K562 (cell line): ENCODE results near the gene AFF2. TPM values are rescaled to one million over a fixed set of nuclear protein-coding genes. Genes with fewer than 3 reads are reported as not detected.

Experiments used
- CREM ChIP-seq: IDR thresholded peaks from 2 replicates; pipeline ENCODE4 v1.6.1; 2014; ENCODE audit warnings: antibody characterized with exemption, low read depth
- JUN ChIP-seq, 2 experiments: sonication (generic) in 1 of 2; formaldehyde crosslinking in 1 of 2; IDR thresholded peaks; 2 replicates each; pipeline versions ENCODE4 v1.6.1 to v1.8.0; 2012 to 2022; ENCODE audit warnings: borderline replicate concordance in 2 of 2, mild to moderate bottlenecking in 2 of 2, improper control_type of control experiment in 1 of 2, low read depth in 1 of 2, low read length in 1 of 2, missing genetic modification reagents in 1 of 2
- MAFK ChIP-seq: IDR thresholded peaks from 2 replicates; pipeline ENCODE4 v1.6.1; 2011; ENCODE audit warnings: low read length, improper control_type of control experiment
- MCM2 ChIP-seq: fragments of 450-650 bp; IDR thresholded peaks from 2 replicates; pipeline ENCODE4 v1.6.1; 2017; ENCODE audit warnings: low read depth, mild to moderate bottlenecking
- NFE2L1 ChIP-seq: fragments of 450-650 bp; IDR thresholded peaks from 2 replicates; pipeline ENCODE4 v1.6.1; 2016; ENCODE audit warnings: missing genetic modification characterization, low read depth, mild to moderate bottlenecking, missing compliant biosample characterization, moderate library complexity, borderline replicate concordance
- SMARCE1 ChIP-seq: fragments of 450-650 bp; IDR thresholded peaks from 2 replicates; pipeline ENCODE4 v1.7.1; 2016; ENCODE audit warnings: mild to moderate bottlenecking
- THRAP3 ChIP-seq: fragments of 450-650 bp; IDR thresholded peaks from 2 replicates; pipeline ENCODE4 v1.6.1; 2016; ENCODE audit warnings: mild to moderate bottlenecking, inconsistent platforms, borderline replicate concordance
- ZEB2 ChIP-seq: fragments of 450-650 bp; IDR thresholded peaks from 2 replicates; pipeline ENCODE4 v1.6.1; 2016
- ZNF384 ChIP-seq: IDR thresholded peaks from 2 replicates; pipeline ENCODE4 v1.6.1; 2012; ENCODE audit warnings: low read depth, low read length, improper control_type of control experiment
- ZNF668 ChIP-seq: fragments of 250-450 bp; sonication (Bioruptor Pico); IDR thresholded peaks from 2 replicates; pipeline ENCODE4 v1.8.0; 2022; ENCODE audit warnings: mild to moderate bottlenecking, inconsistent platforms
- ZNF778 ChIP-seq: fragments of 450-650 bp; formaldehyde crosslinking; IDR thresholded peaks from 2 replicates; pipeline ENCODE4 v1.4.0; 2020; ENCODE audit warnings: mild to moderate bottlenecking, moderate library complexity
- polyA plus RNA-seq, 8 experiments: library from polyadenylated mRNA; depleted of rRNA in 4 of 8; stranded (reverse) in 5 of 8; unstranded in 3 of 8; fragments of >200 nt; fragmentation: Nextera tagmentation in 2 of 8; fragmentation: Illumina TruSeq in 1 of 8; extraction: Ambion mirVana in 2 of 8; extraction: Trizol in 1 of 8; gene quantifications; 2 replicates each; pipeline versions ENCODE4 v1.2.1 to v1.2.3, GENCODE V29; 2011 to 2014; ENCODE audit warnings: inconsistent platforms in 1 of 8, missing spikeins in 1 of 8
- total RNA-seq, 7 experiments: library from RNA; depleted of rRNA in 6 of 7; stranded (reverse); fragments of >200 nt in 6 of 7; fragmentation: Illumina TruSeq in 2 of 7; extraction: Trizol in 2 of 7; gene quantifications; 2 replicates each; pipeline versions ENCODE4 v1.2.1 to v1.2.3, GENCODE V29; 2011 to 2021; ENCODE audit warnings: low replicate concordance in 1 of 7
- TF ChIP-seq, protein P1 (sequence below): IDR thresholded peaks from 3 replicates; pipeline ENCODE4 v1.6.1; 2011; ENCODE audit warnings: borderline replicate concordance, mild to moderate bottlenecking, moderate library complexity; ENCODE audit not compliant: insufficient read length; ENCODE audit errors: extremely low read depth
- TF ChIP-seq, protein P2 (sequence below): fragments of 250-450 bp; sonication (Bioruptor Pico); IDR thresholded peaks from 2 replicates; pipeline ENCODE4 v1.5.0; 2022; ENCODE audit warnings: mild to moderate bottlenecking
- TF ChIP-seq, protein P3 (sequence below): fragments of 450-650 bp; conservative IDR thresholded peaks from 2 replicates; pipeline ENCODE4 v1.6.1; 2016; ENCODE audit warnings: missing genetic modification characterization, low read depth, mild to moderate bottlenecking, control low read depth, missing compliant biosample characterization
- TF ChIP-seq, protein P4 (sequence below), 2 experiments: IDR thresholded peaks in 1 of 2; conservative IDR thresholded peaks in 1 of 2; 2 replicates each; pipeline ENCODE4 v1.6.1; 2016; ENCODE audit warnings: low read depth in 2 of 2, mild to moderate bottlenecking in 1 of 2, missing compliant biosample characterization in 1 of 2, missing genetic modification characterization in 1 of 2, moderate library complexity in 1 of 2
- TF ChIP-seq, protein P5 (sequence below): fragments of 250-450 bp; sonication (Bioruptor Pico); IDR thresholded peaks from 2 replicates; pipeline ENCODE4 v1.5.0; 2020; ENCODE audit warnings: mild to moderate bottlenecking, borderline replicate concordance

AFF2 gene
- total and polyA plus RNA-seq, 9 of the 15 experiments (the other 6 are each of a cell fraction or from before 2014, with no cell fraction given): 0.01 to 0.20 (median 0.07) TPM

DNA sequence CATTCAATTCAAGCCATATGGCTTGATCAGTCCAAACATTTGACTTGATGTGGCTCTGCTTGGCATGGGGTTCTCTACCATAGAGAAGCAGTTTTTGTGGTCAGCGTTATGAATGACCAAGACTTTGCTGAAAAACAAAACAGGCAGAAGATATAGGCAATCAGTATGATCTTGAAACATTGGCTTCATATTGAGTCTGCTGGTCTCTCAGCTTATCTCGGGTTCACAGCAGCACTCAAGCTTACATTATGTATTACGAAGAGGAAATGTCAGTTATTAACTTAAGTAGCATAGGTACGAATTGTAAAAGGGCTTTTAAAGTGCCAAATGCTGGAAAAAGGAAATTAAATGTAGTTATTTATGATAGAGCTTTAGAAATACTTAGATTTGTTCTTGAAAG, 99.0 kb downstream of the AFF2 start (continued):
- TF ChIP-seq, protein P1, sequence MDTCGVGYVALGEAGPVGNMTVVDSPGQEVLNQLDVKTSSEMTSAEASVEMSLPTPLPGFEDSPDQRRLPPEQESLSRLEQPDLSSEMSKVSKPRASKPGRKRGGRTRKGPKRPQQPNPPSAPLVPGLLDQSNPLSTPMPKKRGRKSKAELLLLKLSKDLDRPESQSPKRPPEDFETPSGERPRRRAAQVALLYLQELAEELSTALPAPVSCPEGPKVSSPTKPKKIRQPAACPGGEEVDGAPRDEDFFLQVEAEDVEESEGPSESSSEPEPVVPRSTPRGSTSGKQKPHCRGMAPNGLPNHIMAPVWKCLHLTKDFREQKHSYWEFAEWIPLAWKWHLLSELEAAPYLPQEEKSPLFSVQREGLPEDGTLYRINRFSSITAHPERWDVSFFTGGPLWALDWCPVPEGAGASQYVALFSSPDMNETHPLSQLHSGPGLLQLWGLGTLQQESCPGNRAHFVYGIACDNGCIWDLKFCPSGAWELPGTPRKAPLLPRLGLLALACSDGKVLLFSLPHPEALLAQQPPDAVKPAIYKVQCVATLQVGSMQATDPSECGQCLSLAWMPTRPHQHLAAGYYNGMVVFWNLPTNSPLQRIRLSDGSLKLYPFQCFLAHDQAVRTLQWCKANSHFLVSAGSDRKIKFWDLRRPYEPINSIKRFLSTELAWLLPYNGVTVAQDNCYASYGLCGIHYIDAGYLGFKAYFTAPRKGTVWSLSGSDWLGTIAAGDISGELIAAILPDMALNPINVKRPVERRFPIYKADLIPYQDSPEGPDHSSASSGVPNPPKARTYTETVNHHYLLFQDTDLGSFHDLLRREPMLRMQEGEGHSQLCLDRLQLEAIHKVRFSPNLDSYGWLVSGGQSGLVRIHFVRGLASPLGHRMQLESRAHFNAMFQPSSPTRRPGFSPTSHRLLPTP: no peak
- TF ChIP-seq ZNF384 (no peak), MCM2 (no peak), JUN (IDR thresholded peaks at IDR 0.05; ENCODE audit: borderline replicate concordance, low read depth, low read length) (no peak), JUN (CRISPR knock-in tag; IDR thresholded peaks at IDR 0.05; ENCODE audit: borderline replicate concordance) (no peak), ZNF668 (CRISPR knock-in tag) (no peak), SMARCE1 (peak; percentile 60; the same call in 1 of the 2 replicates), CREM (no peak), ZNF778 (no peak), NFE2L1 (tag) (no peak), MAFK (no peak), THRAP3 (no peak), ZEB2 (no peak)
- TF ChIP-seq, protein P2, sequence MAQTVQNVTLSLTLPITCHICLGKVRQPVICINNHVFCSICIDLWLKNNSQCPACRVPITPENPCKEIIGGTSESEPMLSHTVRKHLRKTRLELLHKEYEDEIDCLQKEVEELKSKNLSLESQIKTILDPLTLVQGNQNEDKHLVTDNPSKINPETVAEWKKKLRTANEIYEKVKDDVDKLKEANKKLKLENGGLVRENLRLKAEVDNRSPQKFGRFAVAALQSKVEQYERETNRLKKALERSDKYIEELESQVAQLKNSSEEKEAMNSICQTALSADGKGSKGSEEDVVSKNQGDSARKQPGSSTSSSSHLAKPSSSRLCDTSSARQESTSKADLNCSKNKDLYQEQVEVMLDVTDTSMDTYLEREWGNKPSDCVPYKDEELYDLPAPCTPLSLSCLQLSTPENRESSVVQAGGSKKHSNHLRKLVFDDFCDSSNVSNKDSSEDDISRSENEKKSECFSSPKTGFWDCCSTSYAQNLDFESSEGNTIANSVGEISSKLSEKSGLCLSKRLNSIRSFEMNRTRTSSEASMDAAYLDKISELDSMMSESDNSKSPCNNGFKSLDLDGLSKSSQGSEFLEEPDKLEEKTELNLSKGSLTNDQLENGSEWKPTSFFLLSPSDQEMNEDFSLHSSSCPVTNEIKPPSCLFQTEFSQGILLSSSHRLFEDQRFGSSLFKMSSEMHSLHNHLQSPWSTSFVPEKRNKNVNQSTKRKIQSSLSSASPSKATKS (CRISPR knock-in tag): no peak
- TF ChIP-seq, protein P3, sequence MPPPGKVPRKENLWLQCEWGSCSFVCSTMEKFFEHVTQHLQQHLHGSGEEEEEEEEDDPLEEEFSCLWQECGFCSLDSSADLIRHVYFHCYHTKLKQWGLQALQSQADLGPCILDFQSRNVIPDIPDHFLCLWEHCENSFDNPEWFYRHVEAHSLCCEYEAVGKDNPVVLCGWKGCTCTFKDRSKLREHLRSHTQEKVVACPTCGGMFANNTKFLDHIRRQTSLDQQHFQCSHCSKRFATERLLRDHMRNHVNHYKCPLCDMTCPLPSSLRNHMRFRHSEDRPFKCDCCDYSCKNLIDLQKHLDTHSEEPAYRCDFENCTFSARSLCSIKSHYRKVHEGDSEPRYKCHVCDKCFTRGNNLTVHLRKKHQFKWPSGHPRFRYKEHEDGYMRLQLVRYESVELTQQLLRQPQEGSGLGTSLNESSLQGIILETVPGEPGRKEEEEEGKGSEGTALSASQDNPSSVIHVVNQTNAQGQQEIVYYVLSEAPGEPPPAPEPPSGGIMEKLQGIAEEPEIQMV: no peak
- TF ChIP-seq, protein P4, sequence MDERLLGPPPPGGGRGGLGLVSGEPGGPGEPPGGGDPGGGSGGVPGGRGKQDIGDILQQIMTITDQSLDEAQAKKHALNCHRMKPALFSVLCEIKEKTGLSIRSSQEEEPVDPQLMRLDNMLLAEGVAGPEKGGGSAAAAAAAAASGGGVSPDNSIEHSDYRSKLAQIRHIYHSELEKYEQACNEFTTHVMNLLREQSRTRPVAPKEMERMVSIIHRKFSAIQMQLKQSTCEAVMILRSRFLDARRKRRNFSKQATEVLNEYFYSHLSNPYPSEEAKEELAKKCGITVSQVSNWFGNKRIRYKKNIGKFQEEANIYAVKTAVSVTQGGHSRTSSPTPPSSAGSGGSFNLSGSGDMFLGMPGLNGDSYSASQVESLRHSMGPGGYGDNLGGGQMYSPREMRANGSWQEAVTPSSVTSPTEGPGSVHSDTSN (CRISPR knock-in tag; IDR thresholded peaks at IDR 0.05; ENCODE audit: low read depth): no peak
- TF ChIP-seq, protein P4 (tag; conservative IDR thresholded peaks at IDR 0.05; ENCODE audit: low read depth): 0 out of 2 replicates have a peak, but pooled peaks have one; percentile 33
- TF ChIP-seq, protein P5, sequence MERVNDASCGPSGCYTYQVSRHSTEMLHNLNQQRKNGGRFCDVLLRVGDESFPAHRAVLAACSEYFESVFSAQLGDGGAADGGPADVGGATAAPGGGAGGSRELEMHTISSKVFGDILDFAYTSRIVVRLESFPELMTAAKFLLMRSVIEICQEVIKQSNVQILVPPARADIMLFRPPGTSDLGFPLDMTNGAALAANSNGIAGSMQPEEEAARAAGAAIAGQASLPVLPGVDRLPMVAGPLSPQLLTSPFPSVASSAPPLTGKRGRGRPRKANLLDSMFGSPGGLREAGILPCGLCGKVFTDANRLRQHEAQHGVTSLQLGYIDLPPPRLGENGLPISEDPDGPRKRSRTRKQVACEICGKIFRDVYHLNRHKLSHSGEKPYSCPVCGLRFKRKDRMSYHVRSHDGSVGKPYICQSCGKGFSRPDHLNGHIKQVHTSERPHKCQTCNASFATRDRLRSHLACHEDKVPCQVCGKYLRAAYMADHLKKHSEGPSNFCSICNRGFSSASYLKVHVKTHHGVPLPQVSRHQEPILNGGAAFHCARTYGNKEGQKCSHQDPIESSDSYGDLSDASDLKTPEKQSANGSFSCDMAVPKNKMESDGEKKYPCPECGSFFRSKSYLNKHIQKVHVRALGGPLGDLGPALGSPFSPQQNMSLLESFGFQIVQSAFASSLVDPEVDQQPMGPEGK (CRISPR knock-in tag): no peak
